Measurements from ENCODE around the gene HOXA10.

The HOXA10 gene

DNA sequence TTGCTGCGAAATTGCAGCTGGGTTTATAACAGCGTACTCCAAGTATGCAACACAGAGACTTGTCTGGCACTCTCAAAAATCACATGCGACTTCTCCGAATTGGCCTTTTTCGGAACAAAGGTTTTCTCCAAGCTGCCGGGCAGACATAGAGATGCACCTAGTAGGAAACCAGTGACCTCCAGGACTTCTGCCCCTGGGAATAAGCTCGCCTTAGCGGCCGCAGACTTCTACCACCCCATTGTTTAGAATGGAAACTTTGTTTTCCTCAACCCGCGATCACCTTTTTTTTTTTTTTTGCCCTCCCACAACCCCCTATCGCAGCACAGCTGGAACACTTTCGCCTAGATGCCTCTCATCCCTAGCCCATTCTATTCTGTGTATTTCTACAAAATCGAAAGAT is 4.9 kb upstream of the HOXA10 start:
- DNase-seq, result no peak

GRCh38 chr7:27178366-27178765 is 4.2 kb upstream of the HOXA10 start:
- DNase-seq, result no peak

- DNase-seq, result peak in 1 of 2 experiments; percentile 20
Measured at GRCh38 chr7:27177795-27178320, 3.7 kb upstream of the HOXA10 start.

GRCh38 chr7:27176962-27177794 is 3.1 kb upstream of the HOXA10 start:
- DNase-seq, result no peak

GRCh38 chr7:27176524-27176845 is 2.4 kb upstream of the HOXA10 start:
- DNase-seq, result no peak

DNA sequence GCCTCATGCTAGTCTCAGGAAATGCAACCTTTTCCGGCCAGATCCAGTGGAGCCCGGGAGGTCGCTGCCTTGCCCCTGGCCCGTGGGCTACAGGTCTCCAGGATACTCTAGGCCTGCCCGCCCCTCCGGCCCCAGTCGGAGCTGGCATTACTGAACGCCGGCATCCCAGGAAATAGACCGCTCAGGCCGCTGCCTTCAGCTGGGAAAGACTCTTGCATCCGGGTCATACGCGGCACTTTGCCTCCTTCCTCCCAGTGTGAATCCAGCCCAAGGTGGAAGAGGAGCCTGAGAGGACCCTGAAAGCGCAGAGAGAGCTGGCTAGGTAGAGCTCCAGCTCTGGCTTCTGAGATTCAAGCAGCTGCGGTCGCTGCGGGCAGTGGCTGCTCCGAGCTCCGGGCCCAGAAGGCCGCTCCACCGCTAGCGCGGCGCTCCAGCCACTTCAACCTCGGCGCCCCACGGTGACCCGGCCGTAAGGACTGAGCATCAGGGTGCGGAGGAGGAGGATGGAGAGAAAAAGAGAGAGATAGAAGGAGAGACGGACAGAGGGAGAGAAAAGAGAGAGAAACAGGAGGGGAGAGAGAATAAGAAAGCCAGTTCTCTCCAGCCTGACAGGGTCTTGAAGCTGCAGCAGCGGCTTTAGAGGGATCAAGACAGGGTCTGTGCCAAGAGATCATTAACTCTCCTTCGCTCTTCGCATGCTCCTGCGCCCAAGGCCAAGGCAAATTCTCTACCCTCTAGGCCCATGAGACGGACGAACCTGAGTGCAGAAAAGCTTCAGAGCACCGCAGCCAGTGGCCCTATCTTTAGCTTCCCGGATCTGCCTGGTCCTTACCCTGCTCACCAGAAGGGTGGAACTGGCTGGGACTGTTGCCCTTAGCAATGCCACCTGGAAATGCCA is 1.8 kb upstream of the HOXA10 start:
- no peak for DNase-seq

DNA sequence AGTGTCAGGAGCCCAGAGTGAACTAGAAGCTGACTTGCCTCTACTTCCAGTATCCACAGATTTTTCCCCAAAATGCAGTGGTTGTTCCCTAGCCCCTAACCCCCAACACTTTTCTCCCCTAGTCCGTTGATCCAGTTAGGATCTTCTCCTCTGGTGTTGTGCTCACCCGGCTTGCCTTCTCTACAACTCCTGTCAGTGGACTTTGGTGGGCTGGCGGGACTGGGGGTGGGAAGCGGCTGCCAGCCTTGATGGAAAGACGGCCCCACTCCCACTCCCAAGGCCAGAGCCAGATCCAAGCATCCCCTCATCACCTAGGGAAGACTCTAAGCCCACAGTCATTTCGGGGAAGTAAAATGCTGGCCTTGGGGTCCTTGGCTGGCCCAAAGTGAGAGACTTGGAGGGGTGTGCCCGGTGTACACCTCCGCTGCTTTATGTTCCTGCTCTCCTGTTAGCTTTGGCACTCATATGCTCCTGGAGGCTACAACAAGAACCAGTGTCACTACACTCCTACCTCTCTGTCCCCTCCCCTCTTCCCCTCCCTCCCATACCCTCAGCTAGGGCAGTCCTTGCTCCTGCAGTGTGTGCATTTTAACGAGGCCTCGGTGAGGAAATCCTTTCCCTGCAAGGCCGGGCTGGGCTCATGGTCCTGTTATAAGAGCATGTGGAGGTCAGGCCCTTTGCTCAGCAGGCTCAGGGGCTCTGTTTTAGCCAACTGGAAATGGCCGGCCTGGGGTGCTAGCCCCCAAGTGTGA is 930 bp upstream of the HOXA10 start:
- DNase-seq, result no peak

- peak in 1 of 2 experiments; percentile 34 for DNase-seq
Measured at GRCh38 chr7:27173511-27173955, 587 bp downstream of the HOXA10 start.

- DNase-seq, result peak; percentile 30 to 50
Measured at GRCh38 chr7:27172823-27173510, 1.2 kb downstream of the HOXA10 start.

GRCh38 chr7:27172315-27172774 is 1.8 kb downstream of the HOXA10 start:
- peak; percentile 46 to 71 for DNase-seq

GRCh38 chr7:27171637-27172314 is 2.3 kb downstream of the HOXA10 start:
- DNase-seq, result peak in 1 of 2 experiments; percentile 54

- no peak for DNase-seq
Measured at GRCh38 chr7:27171325-27171636, 2.8 kb downstream of the HOXA10 start.

GRCh38 chr7:27170426-27171324 is 3.4 kb downstream of the HOXA10 start:
- DNase-seq, result no peak

GRCh38 chr7:27169658-27170425 is 4.3 kb downstream of the HOXA10 start:
- peak; percentile 15 to 63 for DNase-seq

GRCh38 chr7:27168265-27168947 is 5.7 kb downstream of the HOXA10 start:
- DNase-seq, result peak; percentile 51 to 84

DNA sequence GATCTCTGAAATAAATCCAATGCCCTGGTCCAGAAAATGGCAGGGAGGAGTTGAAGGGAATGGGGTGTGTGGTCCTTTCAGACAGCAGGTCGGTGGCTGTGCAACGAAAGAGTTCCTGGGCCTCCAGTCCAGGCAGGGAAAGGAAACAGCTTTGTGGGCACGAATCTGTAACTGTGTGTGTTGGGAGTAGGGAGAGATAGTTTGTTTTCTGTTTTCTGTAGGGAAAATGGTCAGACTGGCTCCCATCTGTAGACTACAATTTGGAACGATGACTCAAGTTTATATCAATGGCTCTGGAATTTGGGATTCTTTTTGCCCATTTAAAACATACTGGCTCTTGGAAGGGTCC is 6.2 kb downstream of the HOXA10 start:
- DNase-seq, result no peak

- no peak for DNase-seq
Measured at GRCh38 chr7:27166531-27167505, 7.3 kb downstream of the HOXA10 start.

- no peak for DNase-seq
Measured at GRCh38 chr7:27165996-27166530, 8.1 kb downstream of the HOXA10 start.
